Thoracic aorta (tissue), 2 donors: Measurements from ENCODE around the gene ZNF397. TPM values are rescaled to one million over a fixed set of nuclear protein-coding genes. Genes with fewer than 3 reads are reported as not detected.

ENCODE experiments used
- ATAC-seq: fragments of 150-250 bp; one replicate; pipeline ENCODE4 v1.8.0; 2017; ENCODE audit warnings: low read depth; ENCODE audit not compliant: insufficient number of reproducible peaks, low FRiP score
- DNase-seq: peaks from one replicate; pipeline ENCODE4 v3.0.0-alpha.2; 2020; ENCODE audit warnings: low spot score
- H3K27ac ChIP-seq, 2 donors: fragments of 200-600 bp; sonication (generic); 1 replicate in 1 of 2; 2 replicates in 1 of 2; pipeline ENCODE4 v1.5.1; 2016; ENCODE audit warnings: mild to moderate bottlenecking in 2 of 2, moderate library complexity in 2 of 2
- H3K27me3 ChIP-seq: fragments of 200-600 bp; sonication (generic); replicated peaks from 2 replicates; pipeline ENCODE4 v1.6.0; 2016; ENCODE audit warnings: mild to moderate bottlenecking; ENCODE audit not compliant: insufficient read depth
- H3K36me3 ChIP-seq: fragments of 200-600 bp; sonication (generic); one replicate; pipeline ENCODE4 v1.5.1; 2016
- H3K4me1 ChIP-seq, 2 donors: fragments of 200-600 bp; sonication (generic); 1 replicate in 1 of 2; 2 replicates in 1 of 2; pipeline versions ENCODE4 v1.5.1 to v1.6.0; 2016; ENCODE audit warnings: low read depth in 2 of 2, mild to moderate bottlenecking in 1 of 2; ENCODE audit not compliant: control insufficient read depth in 1 of 2
- H3K4me3 ChIP-seq: fragments of 200-600 bp; sonication (generic); 2 replicates; pipeline ENCODE4 v1.5.1; 2016; ENCODE audit warnings: mild to moderate bottlenecking
- H3K9me3 ChIP-seq: fragments of 200-600 bp; sonication (generic); 2 replicates; pipeline ENCODE4 v1.5.1; 2016
- CTCF ChIP-seq: fragments of 200-600 bp; sonication (generic); IDR thresholded peaks from one replicate; pipeline ENCODE4 v1.5.1; 2019; ENCODE audit warnings: antibody characterized with exemption
- total RNA-seq, 2 donors: library from RNA; depleted of rRNA; stranded (reverse); fragments of >200 nt; gene quantifications; one replicate each; pipeline versions ENCODE4 v1.1.0 to v1.2.3, GENCODE V29; 2016

ZNF397 gene
- total RNA-seq, 2 donors from 2014 or later, result 16.2 to 45.8 TPM

GRCh38 chr18:35246831-35247230, 6.0 kb downstream of the ZNF397 start:
- no peak for ATAC-seq
- TF ChIP-seq CTCF, result no peak
- no peak overlapping the region for H3K27ac ChIP-seq
- H3K4me3 ChIP-seq, result no peak overlapping the region
- peaks cover 8 to 13% of the 10 kb centered on the region in 2 donors for H3K4me1 ChIP-seq
- no peaks in the 10 kb centered on the region for H3K27me3 ChIP-seq
- DNase-seq, result no peak
- H3K9me3 ChIP-seq, result no peaks in the 10 kb centered on the region
- peaks cover 58% of the 10 kb centered on the region for H3K36me3 ChIP-seq

GRCh38 chr18:35247412-35248249, 6.8 kb downstream of the ZNF397 start:
- H3K9me3 ChIP-seq, result no peaks in the 10 kb centered on the region
- H3K27me3 ChIP-seq, result no peaks in the 10 kb centered on the region
- ATAC-seq, result no peak
- H3K4me3 ChIP-seq, result no peak overlapping the region
- DNase-seq, result no peak
- no peak overlapping the region for H3K27ac ChIP-seq
- no peak for TF ChIP-seq CTCF
- peaks cover 56% of the 10 kb centered on the region for H3K36me3 ChIP-seq
- peaks cover 0 to 5% of the 10 kb centered on the region in 2 donors for H3K4me1 ChIP-seq

GRCh38 chr18:35248429-35248828, 7.6 kb downstream of the ZNF397 start:
- H3K9me3 ChIP-seq, result no peaks in the 10 kb centered on the region
- no peak overlapping the region for H3K4me3 ChIP-seq
- no peak overlapping the region for H3K27ac ChIP-seq
- DNase-seq (no peak), ATAC-seq (no peak)
- no peaks in the 10 kb centered on the region for H3K4me1 ChIP-seq
- TF ChIP-seq CTCF, result no peak
- H3K36me3 ChIP-seq, result peaks cover 55% of the 10 kb centered on the region
- H3K27me3 ChIP-seq, result no peaks in the 10 kb centered on the region

DNA sequence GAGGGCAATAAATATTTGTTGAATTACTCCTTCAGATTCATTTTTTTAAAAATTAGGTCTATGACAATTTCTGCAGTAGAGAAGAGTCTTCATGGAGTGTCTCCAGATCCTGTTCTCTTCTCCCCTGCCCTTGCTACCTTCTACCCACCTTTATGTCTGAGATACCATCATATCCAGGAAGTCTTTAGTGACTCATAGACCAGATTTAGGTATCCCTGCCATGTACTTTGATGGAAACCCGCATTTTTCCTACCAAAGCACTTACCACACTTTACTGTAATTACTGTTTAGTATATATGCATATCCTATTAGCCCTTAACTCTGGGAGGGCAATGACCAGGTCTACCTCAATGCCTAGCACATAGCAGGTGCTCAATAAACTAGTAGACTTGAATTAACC, 11.6 kb downstream of the ZNF397 start:
- no peak for TF ChIP-seq CTCF
- Histone ChIP-seq H3K4me1 (no peaks in the 10 kb centered on the region), H3K27ac (no peak overlapping the region), H3K36me3 (peaks cover 32% of the 10 kb centered on the region), H3K9me3 (no peaks in the 10 kb centered on the region), H3K4me3 (no peak overlapping the region), H3K27me3 (no peaks in the 10 kb centered on the region)
- ATAC-seq (no peak), DNase-seq (no peak)

- no peaks in the 10 kb centered on the region for H3K4me1 ChIP-seq
- TF ChIP-seq CTCF, result no peak
- H3K27ac ChIP-seq, result no peak overlapping the region
- no peak overlapping the region for H3K4me3 ChIP-seq
- DNase-seq (no peak), ATAC-seq (no peak)
- H3K27me3 ChIP-seq, result no peaks in the 10 kb centered on the region
- H3K9me3 ChIP-seq, result no peaks in the 10 kb centered on the region
- peaks cover 21% of the 10 kb centered on the region for H3K36me3 ChIP-seq
Observed at GRCh38 chr18:35253655-35254287, 12.9 kb downstream of the ZNF397 start.
